ENCODE data around the gene STX16.

Gene STX16

DNA sequence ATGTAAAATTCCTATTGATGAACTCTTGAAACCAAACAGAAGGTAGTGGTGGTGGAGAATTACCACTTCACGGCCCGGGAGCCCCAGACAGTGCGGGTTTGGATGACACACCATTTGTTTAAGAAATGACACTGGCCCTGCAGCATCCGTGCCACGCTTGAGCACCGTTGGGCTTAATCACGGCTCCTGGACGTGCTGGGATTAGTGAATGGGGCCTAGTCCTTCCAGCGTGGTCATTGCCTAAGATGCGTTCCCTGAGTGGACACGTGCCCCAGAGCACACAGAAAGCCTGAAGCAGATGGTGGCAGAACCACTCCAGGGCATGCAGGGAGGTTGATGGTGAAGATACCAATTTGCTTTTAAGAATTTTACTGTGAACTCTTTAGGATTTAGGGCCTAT is 14.5 kb downstream of the STX16 start:
- H3K4me1 ChIP-seq (ENCODE audit: insufficient read depth, low read length, severe bottlenecking), result peaks cover 26% of the 10 kb centered on the region
- no peak overlapping the region for H3K27ac ChIP-seq (ENCODE audit: low read depth, low read length, poor library complexity, severe bottlenecking)
- peaks cover 49% of the 10 kb centered on the region; the same call in 1 of the 2 replicates for H3K36me3 ChIP-seq (ENCODE audit: insufficient read depth, low read length)
- no peak for TF ChIP-seq EZH2 (IDR thresholded peaks at IDR 0.05; ENCODE audit: borderline replicate concordance, low read length)
- TF ChIP-seq, protein P1, sequence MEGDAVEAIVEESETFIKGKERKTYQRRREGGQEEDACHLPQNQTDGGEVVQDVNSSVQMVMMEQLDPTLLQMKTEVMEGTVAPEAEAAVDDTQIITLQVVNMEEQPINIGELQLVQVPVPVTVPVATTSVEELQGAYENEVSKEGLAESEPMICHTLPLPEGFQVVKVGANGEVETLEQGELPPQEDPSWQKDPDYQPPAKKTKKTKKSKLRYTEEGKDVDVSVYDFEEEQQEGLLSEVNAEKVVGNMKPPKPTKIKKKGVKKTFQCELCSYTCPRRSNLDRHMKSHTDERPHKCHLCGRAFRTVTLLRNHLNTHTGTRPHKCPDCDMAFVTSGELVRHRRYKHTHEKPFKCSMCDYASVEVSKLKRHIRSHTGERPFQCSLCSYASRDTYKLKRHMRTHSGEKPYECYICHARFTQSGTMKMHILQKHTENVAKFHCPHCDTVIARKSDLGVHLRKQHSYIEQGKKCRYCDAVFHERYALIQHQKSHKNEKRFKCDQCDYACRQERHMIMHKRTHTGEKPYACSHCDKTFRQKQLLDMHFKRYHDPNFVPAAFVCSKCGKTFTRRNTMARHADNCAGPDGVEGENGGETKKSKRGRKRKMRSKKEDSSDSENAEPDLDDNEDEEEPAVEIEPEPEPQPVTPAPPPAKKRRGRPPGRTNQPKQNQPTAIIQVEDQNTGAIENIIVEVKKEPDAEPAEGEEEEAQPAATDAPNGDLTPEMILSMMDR (IDR thresholded peaks at IDR 0.05; ENCODE audit: low read length), result no peak
- H3K4me2 ChIP-seq (ENCODE audit: low read length), result no peak overlapping the region
- no peaks in the 10 kb centered on the region for H4K20me1 ChIP-seq (ENCODE audit: insufficient read depth, low read length)
- no peaks in the 10 kb centered on the region for H3F3A ChIP-seq (ENCODE audit: insufficient read depth, low read length)
- no peaks in the 10 kb centered on the region for H3K9me2 ChIP-seq (ENCODE audit: low read depth, low read length)
- H3K9ac ChIP-seq (ENCODE audit: low read length), result no peak overlapping the region
- no peak overlapping the region for H2AFZ ChIP-seq (ENCODE audit: low read length)
- H3K4me3 ChIP-seq (ENCODE audit: low read depth, low read length, poor library complexity, severe bottlenecking), result no peak overlapping the region
- H3K27me3 ChIP-seq (ENCODE audit: insufficient read depth, low read length), result no peaks in the 10 kb centered on the region
- no peaks in the 10 kb centered on the region for H3K9me3 ChIP-seq (ENCODE audit: low read length)
- peaks cover 38% of the 10 kb centered on the region for H3K79me2 ChIP-seq (ENCODE audit: insufficient read depth, low read length)

DNA sequence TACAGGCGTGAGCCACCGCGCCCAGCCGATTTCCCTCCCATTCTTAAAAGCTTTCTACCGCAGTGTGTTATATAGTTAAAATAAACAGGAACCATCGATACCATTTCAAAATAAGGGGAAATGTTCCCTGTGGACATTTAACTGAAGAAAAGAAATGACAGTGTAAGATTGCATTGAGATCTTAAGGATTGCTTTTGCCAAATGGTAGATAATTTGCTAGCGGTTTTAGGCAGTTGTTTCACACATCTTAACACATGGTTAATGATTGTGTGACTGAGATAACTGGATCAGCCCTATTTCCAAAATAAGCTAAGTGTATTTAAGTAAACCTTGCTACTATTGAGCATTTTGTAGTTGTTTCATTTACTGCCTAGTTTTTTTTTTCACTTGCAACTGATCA is 15.6 kb downstream of the STX16 start:
- no peak for TF ChIP-seq EZH2 (IDR thresholded peaks at IDR 0.05; ENCODE audit: borderline replicate concordance, low read length)
- TF ChIP-seq, protein P1 (IDR thresholded peaks at IDR 0.05; ENCODE audit: low read length), result no peak
- H4K20me1 ChIP-seq (ENCODE audit: insufficient read depth, low read length), result no peaks in the 10 kb centered on the region
- no peak overlapping the region for H2AFZ ChIP-seq (ENCODE audit: low read length)
- no peaks in the 10 kb centered on the region for H3K9me3 ChIP-seq (ENCODE audit: low read length)
- H3K4me3 ChIP-seq (ENCODE audit: low read depth, low read length, poor library complexity, severe bottlenecking), result no peak overlapping the region
- no peaks in the 10 kb centered on the region for H3K9me2 ChIP-seq (ENCODE audit: low read depth, low read length)
- peaks cover 15% of the 10 kb centered on the region for H3K4me1 ChIP-seq (ENCODE audit: insufficient read depth, low read length, severe bottlenecking)
- H3K27ac ChIP-seq (ENCODE audit: low read depth, low read length, poor library complexity, severe bottlenecking), result no peak overlapping the region
- H3K27me3 ChIP-seq (ENCODE audit: insufficient read depth, low read length), result no peaks in the 10 kb centered on the region
- peaks cover 28% of the 10 kb centered on the region for H3K79me2 ChIP-seq (ENCODE audit: insufficient read depth, low read length)
- no peak overlapping the region for H3K9ac ChIP-seq (ENCODE audit: low read length)
- H3F3A ChIP-seq (ENCODE audit: insufficient read depth, low read length), result no peaks in the 10 kb centered on the region
- no peak overlapping the region for H3K4me2 ChIP-seq (ENCODE audit: low read length)
- peaks cover 50% of the 10 kb centered on the region; the same call in 1 of the 2 replicates for H3K36me3 ChIP-seq (ENCODE audit: insufficient read depth, low read length)

DNA sequence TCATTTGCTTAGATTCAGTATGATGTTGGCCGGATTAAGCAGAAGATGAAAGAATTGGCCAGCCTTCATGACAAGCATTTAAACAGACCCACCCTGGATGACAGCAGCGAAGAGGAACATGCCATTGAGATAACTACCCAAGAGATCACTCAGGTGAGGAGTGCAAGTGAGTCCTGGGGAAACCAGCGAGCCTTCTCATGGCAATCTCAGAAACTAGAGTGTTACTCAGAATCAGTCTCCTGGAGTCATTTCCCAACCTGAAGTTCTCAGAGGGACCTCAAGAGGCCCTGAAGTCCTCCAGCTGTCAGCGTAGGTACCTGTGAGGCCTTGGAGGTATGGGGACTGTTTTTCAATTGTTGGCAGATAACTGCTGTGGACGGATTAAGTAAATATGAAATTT is 16.9 kb downstream of the STX16 start:
- H3K79me2 ChIP-seq (ENCODE audit: insufficient read depth, low read length), result peaks cover 20% of the 10 kb centered on the region
- no peaks in the 10 kb centered on the region for H3K9me2 ChIP-seq (ENCODE audit: low read depth, low read length)

More for the DNA sequence above, 16.9 kb downstream of the STX16 start:
- Histone ChIP-seq H3K4me3 (ENCODE audit: low read depth, low read length, poor library complexity, severe bottlenecking) (no peak overlapping the region), H3K9me3 (ENCODE audit: low read length) (no peaks in the 10 kb centered on the region), H3K4me2 (ENCODE audit: low read length) (no peak overlapping the region), H4K20me1 (ENCODE audit: insufficient read depth, low read length) (no peaks in the 10 kb centered on the region), H3K27me3 (ENCODE audit: insufficient read depth, low read length) (no peaks in the 10 kb centered on the region), H3K4me1 (ENCODE audit: insufficient read depth, low read length, severe bottlenecking) (peaks cover 14% of the 10 kb centered on the region), H2AFZ (ENCODE audit: low read length) (no peak overlapping the region), H3K27ac (ENCODE audit: low read depth, low read length, poor library complexity, severe bottlenecking) (no peak overlapping the region), H3K9ac (ENCODE audit: low read length) (no peak overlapping the region), H3F3A (ENCODE audit: insufficient read depth, low read length) (no peaks in the 10 kb centered on the region), H3K36me3 (ENCODE audit: insufficient read depth, low read length) (peaks cover 51% of the 10 kb centered on the region; the same call in 1 of the 2 replicates)
- no peak for TF ChIP-seq EZH2 (IDR thresholded peaks at IDR 0.05; ENCODE audit: borderline replicate concordance, low read length)
- TF ChIP-seq, protein P1 (IDR thresholded peaks at IDR 0.05; ENCODE audit: low read length), result no peak
